HepG2 (cell line): ENCODE measurements around the gene ATRAID. TPM values are rescaled to one million over a fixed set of nuclear protein-coding genes. Genes with fewer than 3 reads are reported as not detected.

ENCODE experiments used
- ATAC-seq: fragments of 200-7000 bp; cut with Tn5 transposase; 3 replicates; pipeline ENCODE4 v1.9.1; 2020; ENCODE audit warnings: mild to moderate bottlenecking, moderate library complexity
- BruUV-seq: library from RNA; stranded (reverse); fragments of 400-500 nt; replicated peaks from 2 replicates; lab custom pipeline; 2021; lab: Mats Ljungman, UMichigan
- CTCF ChIA-PET: fragments of 300-600 bp; formaldehyde crosslinking; extraction: SDS; loops from one replicate; lab custom pipeline; 2021; ENCODE audit warnings: low total read pairs, inconsistent platforms, low intra/inter-chr PET ratio; lab: Yijun Ruan, JAX
- POLR2A ChIA-PET: fragments of 350-600 bp; sonication (Branson Sonifier 250); formaldehyde crosslinking; loops from one replicate; lab custom pipeline; 2020; ENCODE audit warnings: antibody characterized with exemption, inconsistent platforms; lab: Yijun Ruan, JAX
- DNase-seq: peaks from one replicate; pipeline ENCODE4 v3.0.0-alpha.2; 2015; ENCODE audit warnings: low spot score
- FAIRE-seq: peaks from 3 replicates; lab custom pipeline; 2011; peaks lifted over from hg19 to GRCh38; lab: Jason Lieb, UNC
- H2AFZ ChIP-seq: one replicate; pipeline ENCODE4 v1.6.1; 2011; ENCODE audit warnings: low read length, inconsistent platforms
- H3K27ac ChIP-seq: fragments of 300-600 bp; 3 replicates; pipeline ENCODE4 v1.8.0; 2011; ENCODE audit warnings: mixed run types, mild to moderate bottlenecking, mixed read lengths, low read length, inconsistent platforms; ENCODE audit not compliant: insufficient read depth; ENCODE audit errors: extremely low read length
- H3K27me3 ChIP-seq, 2 experiments: fragments of 200-600 bp in 1 of 2; 2 replicates in 1 of 2; 3 replicates in 1 of 2; pipeline versions ENCODE4 v1.6.0 to v1.8.0; 2011; ENCODE audit warnings: low read length in 2 of 2, mild to moderate bottlenecking in 2 of 2, moderate library complexity in 2 of 2, inconsistent platforms in 1 of 2; ENCODE audit not compliant: insufficient read depth in 2 of 2, control insufficient read depth in 1 of 2
- H3K36me3 ChIP-seq, 2 experiments: fragments of 200-600 bp in 1 of 2; replicated peaks in 1 of 2; 2 replicates in 1 of 2; 3 replicates in 1 of 2; pipeline versions ENCODE4 v1.5.1 to v1.8.0; 2011; ENCODE audit warnings: low read length in 2 of 2, inconsistent platforms in 1 of 2; ENCODE audit not compliant: insufficient read depth in 2 of 2, control insufficient read depth in 1 of 2
- H3K4me1 ChIP-seq: 2 replicates; pipeline ENCODE4 v1.5.1; 2012; ENCODE audit warnings: low read length, inconsistent platforms; ENCODE audit not compliant: insufficient read depth
- H3K4me2 ChIP-seq: 2 replicates; pipeline ENCODE4 v1.6.0; 2011; ENCODE audit warnings: low read depth, low read length, inconsistent platforms
- H3K4me3 ChIP-seq, 3 experiments: fragments of 200-600 bp in 1 of 3; sonication (generic), shearing (Covaris generic) in 1 of 3; replicated peaks in 1 of 3; 2 replicates each; pipeline ENCODE4 v1.5.1; 2011 to 2016; ENCODE audit warnings: low read length in 3 of 3, inconsistent platforms in 2 of 3, low read depth in 2 of 3, mild to moderate bottlenecking in 2 of 3, control low read depth in 1 of 3, mixed read lengths in 1 of 3; ENCODE audit not compliant: insufficient read depth in 1 of 3
- H3K79me2 ChIP-seq: one replicate; pipeline ENCODE4 v1.6.1; 2011; ENCODE audit warnings: low read length, inconsistent platforms; ENCODE audit not compliant: insufficient read depth
- H3K9ac ChIP-seq: 2 replicates; pipeline ENCODE4 v1.6.0; 2011; ENCODE audit warnings: mild to moderate bottlenecking, low read depth, low read length, inconsistent platforms; ENCODE audit not compliant: insufficient read depth
- H3K9me3 ChIP-seq: 2 replicates; pipeline ENCODE4 v1.5.1; 2012; ENCODE audit warnings: mild to moderate bottlenecking, low read length
- H4K20me1 ChIP-seq: 2 replicates; pipeline ENCODE4 v1.6.0; 2011; ENCODE audit warnings: inconsistent platforms, mild to moderate bottlenecking, low read length, moderate library complexity; ENCODE audit not compliant: insufficient read depth
- ASH2L ChIP-seq: fragments of 300-600, 200-600 bp; sonication (generic); IDR thresholded peaks from 2 replicates; pipeline ENCODE4 v1.7.0; 2017; ENCODE audit warnings: low read depth, mild to moderate bottlenecking, moderate library complexity, mixed read lengths, low read length; ENCODE audit not compliant: insufficient read length
- BRCA1 ChIP-seq: sonication (generic); formaldehyde crosslinking; IDR thresholded peaks from 2 replicates; pipeline ENCODE4 v1.4.0; 2020; ENCODE audit warnings: missing genetic modification reagents
- CBX5 ChIP-seq: sonication (generic); formaldehyde crosslinking; IDR thresholded peaks from 2 replicates; pipeline ENCODE4 v1.4.0; 2020; ENCODE audit warnings: missing genetic modification reagents, borderline replicate concordance
- DMAP1 ChIP-seq: IDR thresholded peaks from 2 replicates; pipeline ENCODE4 v1.6.1; 2016
- ESRRA ChIP-seq: sonication (generic); formaldehyde crosslinking; IDR thresholded peaks from 2 replicates; pipeline ENCODE4 v1.5.1; 2020; ENCODE audit warnings: mild to moderate bottlenecking, low read depth, missing genetic modification reagents
- FOXK2 ChIP-seq: fragments of 450-650 bp; IDR thresholded peaks from 2 replicates; pipeline ENCODE4 v1.6.1; 2016
- HDAC6 ChIP-seq: fragments of 200-600 bp; sonication (generic); IDR thresholded peaks from 2 replicates; pipeline ENCODE4 v1.7.0; 2017; ENCODE audit warnings: mild to moderate bottlenecking, antibody characterized with exemption, low read length, low read depth
- HNF4A ChIP-seq: sonication (generic); formaldehyde crosslinking; IDR thresholded peaks from 2 replicates; pipeline ENCODE4 v1.4.0; 2020; ENCODE audit warnings: missing genetic modification reagents
- HNF4G ChIP-seq, 2 experiments: sonication (generic) in 1 of 2; formaldehyde crosslinking in 1 of 2; IDR thresholded peaks; 2 replicates each; pipeline versions ENCODE4 v1.4.0 to v1.6.1; 2011 to 2020; ENCODE audit warnings: borderline replicate concordance in 2 of 2, low read depth in 2 of 2, mild to moderate bottlenecking in 2 of 2, low read length in 1 of 2, missing genetic modification reagents in 1 of 2, moderate library complexity in 1 of 2
- HOXA7 ChIP-seq: sonication (generic); formaldehyde crosslinking; IDR thresholded peaks from 2 replicates; pipeline ENCODE4 v1.8.1; 2022; ENCODE audit warnings: mild to moderate bottlenecking, missing genetic modification reagents, moderate library complexity
- MBNL3 ChIP-seq: fragments of 250-450 bp; sonication (Bioruptor Pico); conservative IDR thresholded peaks from 2 replicates; pipeline ENCODE4 v1.8.0; 2022; ENCODE audit warnings: mild to moderate bottlenecking, inconsistent platforms
- NCOA2 ChIP-seq: sonication (generic); formaldehyde crosslinking; IDR thresholded peaks from 2 replicates; pipeline ENCODE4 v1.8.0; 2022; ENCODE audit warnings: inconsistent platforms
- NFKBIZ ChIP-seq: IDR thresholded peaks from 2 replicates; pipeline ENCODE4 v1.6.1; 2018; ENCODE audit warnings: missing genetic modification reagents, missing compliant biosample characterization
- PBX2 ChIP-seq: IDR thresholded peaks from 2 replicates; pipeline ENCODE4 v1.6.1; 2016; ENCODE audit warnings: control low read depth
- THAP11 ChIP-seq: IDR thresholded peaks from 2 replicates; pipeline ENCODE4 v1.6.1; 2016; ENCODE audit warnings: missing biosample characterization, missing genetic modification reagents
- ZKSCAN1 ChIP-seq: fragments of 150-350 bp; IDR thresholded peaks from 2 replicates; pipeline ENCODE4 v1.6.1; 2014; ENCODE audit warnings: low read length
- ZNF12 ChIP-seq: sonication (generic); formaldehyde crosslinking; IDR thresholded peaks from 2 replicates; pipeline ENCODE4 v1.5.0; 2020; ENCODE audit warnings: missing genetic modification reagents
- ZNF260 ChIP-seq: sonication (generic); formaldehyde crosslinking; IDR thresholded peaks from 2 replicates; pipeline ENCODE4 v1.4.0; 2020; ENCODE audit warnings: missing genetic modification reagents, low read depth, mild to moderate bottlenecking, borderline replicate concordance
- ZNF317 ChIP-seq: sonication (generic); formaldehyde crosslinking; IDR thresholded peaks from 2 replicates; pipeline ENCODE4 v1.5.0; 2020; ENCODE audit warnings: mild to moderate bottlenecking, missing genetic modification reagents
- ZNF333 ChIP-seq: sonication (generic); formaldehyde crosslinking; IDR thresholded peaks from 2 replicates; pipeline ENCODE4 v1.4.0; 2020; ENCODE audit warnings: mild to moderate bottlenecking, missing genetic modification reagents, borderline replicate concordance
- ZNF431 ChIP-seq: sonication (generic); formaldehyde crosslinking; IDR thresholded peaks from 2 replicates; pipeline ENCODE4 v1.9.0; 2022; ENCODE audit warnings: missing genetic modification reagents, low read depth, mild to moderate bottlenecking, borderline replicate concordance
- ZNF547 ChIP-seq: sonication (generic); formaldehyde crosslinking; IDR thresholded peaks from 2 replicates; pipeline ENCODE4 v1.5.1; 2020; ENCODE audit warnings: mild to moderate bottlenecking, missing genetic modification reagents
- ZNF629 ChIP-seq: sonication (generic); formaldehyde crosslinking; conservative IDR thresholded peaks from 2 replicates; pipeline ENCODE4 v1.5.0; 2020; ENCODE audit warnings: missing genetic modification reagents
- ZSCAN25 ChIP-seq: sonication (generic); formaldehyde crosslinking; IDR thresholded peaks from 2 replicates; pipeline ENCODE4 v1.8.0; 2022; ENCODE audit warnings: mild to moderate bottlenecking, missing genetic modification reagents
- WGBS: methylation state at CpG from one replicate; pipeline ENCODE4 v1.1.6; 2017; ENCODE audit warnings: low lambda C conversion rate; 5-methylcytosine and 5-hydroxymethylcytosine counted together
- in situ Hi-C: cut with HindIII; loops from 2 replicates; pipeline ENCODE4 v1.10.0; 2017; ENCODE audit warnings: low pct_unique_long_range_greater_than_20kb; ENCODE audit not compliant: extremely low pct_ligation_motif_present
- intact Hi-C: fragments of 100-400 bp; cut with micrococcal nuclease; formaldehyde crosslinking; loops from one replicate; pipeline ENCODE4 v1.10.0; 2022; ENCODE audit not compliant: unreplicated experiment
- polyA plus RNA-seq, 8 experiments: library from polyadenylated mRNA; depleted of rRNA in 3 of 8; stranded (reverse) in 7 of 8; unstranded in 1 of 8; fragments of >200 nt; fragmentation: Illumina TruSeq in 4 of 8; extraction: Trizol in 4 of 8; gene quantifications; 2 replicates each; pipeline versions ENCODE4 v1.2.1 to v1.2.3, GENCODE V29; 2011 to 2016; ENCODE audit warnings: low read depth in 4 of 8, missing spikeins in 1 of 8, mixed read lengths in 1 of 8; ENCODE audit not compliant: insufficient read depth in 1 of 8
- total RNA-seq, 5 experiments: library from RNA; depleted of rRNA; stranded (reverse); fragments of >200 nt; fragmentation: Illumina TruSeq; extraction: Trizol; gene quantifications; 2 replicates each; pipeline ENCODE4 v1.2.3, GENCODE V29; 2016; ENCODE audit warnings: low read depth in 1 of 5

Gene ATRAID
- total and polyA plus RNA-seq, 2 of the 13 experiments (the other 11 are each of a cell fraction or from before 2014, with no cell fraction given) = 207 to 382 TPM

DNA sequence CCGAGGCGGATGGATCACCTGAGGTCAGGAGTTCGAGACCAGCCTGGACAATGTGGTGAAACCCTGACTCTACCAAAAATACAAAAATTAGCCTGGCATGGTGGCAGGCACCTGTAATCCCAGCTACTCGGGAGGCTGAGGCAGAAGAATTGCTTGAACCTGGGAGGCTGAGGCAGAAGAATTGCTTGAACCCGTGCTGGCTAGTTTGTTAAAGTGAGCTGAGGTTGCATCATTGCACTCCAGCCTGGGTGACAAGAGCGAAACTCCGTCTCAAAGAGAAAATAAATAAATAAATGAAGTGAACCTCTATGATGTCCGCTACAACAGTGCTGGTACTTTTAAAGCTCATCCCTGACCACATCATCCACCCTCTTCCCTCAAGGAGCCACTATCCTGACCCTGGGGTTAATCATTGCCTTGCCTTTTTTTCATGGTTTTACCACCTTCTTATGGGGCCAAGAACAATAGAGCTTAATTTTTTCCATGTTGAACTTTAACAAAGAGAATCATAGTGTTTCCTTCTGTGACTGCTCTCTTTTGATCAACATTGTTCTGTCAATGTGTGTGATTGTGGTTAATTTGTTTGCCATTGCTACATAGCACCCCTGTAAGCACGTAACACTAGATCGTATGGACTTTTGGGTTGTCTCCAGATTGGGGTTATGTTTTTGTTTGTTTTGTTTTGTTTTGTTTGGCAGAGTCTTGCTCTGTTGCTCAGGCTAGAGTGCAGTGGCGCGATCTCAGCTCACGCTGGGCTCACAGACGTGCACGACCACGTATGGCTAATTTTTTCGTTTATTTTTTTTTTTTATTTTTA is 17.1 kb upstream of the ATRAID start:
- H3K4me2 ChIP-seq = peak overlapping the region; percentile 48
- no peaks in the 10 kb centered on the region for H3K79me2 ChIP-seq
- FAIRE-seq (no peak), ATAC-seq (peak; percentile 61), DNase-seq (peak; percentile 82)
- ChIA-PET CTCF (no interaction called here), POLR2A (interaction anchor here (0.7 to 1.8 kb wide), 13 partner anchors 9 to 108 kb away, joined by 3 to 13 read pairs (median 4); partner anchors contain the start of genes ABHD1, ATRAID, KHK and PREB)
- in situ Hi-C loops (loop anchor here (5.0 kb wide), 1 partner anchor 97 kb away; no protein-coding TSS in a partner anchor), intact Hi-C loops (loop anchor here (5.0 kb wide), 1 partner anchor 77 kb away; the partner anchor contains the start of gene CGREF1)
- H4K20me1 ChIP-seq = no peaks in the 10 kb centered on the region
- H3K27ac ChIP-seq = peak overlapping the region; percentile 28
- no peak overlapping the region for H2AFZ ChIP-seq
- 36% methylated on average over 17 of the region's 17 CpGs for whole genome bisulfite sequencing
- peak overlapping the region; percentile 6; the same call in 1 of the 2 replicates for H3K9ac ChIP-seq
- H3K36me3 ChIP-seq = peaks cover 0 to 1% of the 10 kb centered on the region in 2 experiments; a peak in 2 of 5 replicates
- peaks cover 35% of the 10 kb centered on the region for H3K4me1 ChIP-seq
- BruUV-seq = no TSS peak
- no peaks in the 10 kb centered on the region for H3K9me3 ChIP-seq
- H3K4me3 ChIP-seq = no peak overlapping the region; a peak in 1 of 6 replicates
- no peaks in the 10 kb centered on the region for H3K27me3 ChIP-seq
- TF ChIP-seq ZNF629 (no peak), HNF4A (CRISPR knock-in tag) (0 out of 2 replicates have a peak, but pooled peaks have one; percentile 23), ZNF12 (no peak; the same call in 1 of the 2 replicates), HDAC6 (no peak), FOXK2 (peak; percentile 72), PBX2 (CRISPR knock-in tag) (no peak), BRCA1 (CRISPR knock-in tag) (no peak), ZSCAN25 (no peak), ZNF333 (peak; percentile 51; the same call in 1 of the 2 replicates), ZNF547 (no peak), ZNF317 (CRISPR knock-in tag) (0 out of 2 replicates have a peak, but pooled peaks have one; percentile 19), HNF4G (IDR thresholded peaks at IDR 0.05; ENCODE audit: borderline replicate concordance, low read depth, low read length) (0 out of 2 replicates have a peak, but pooled peaks have one; percentile 9), HNF4G (CRISPR knock-in tag; IDR thresholded peaks at IDR 0.05; ENCODE audit: borderline replicate concordance, low read depth) (no peak), THAP11 (peak; percentile 12; the same call in 1 of the 2 replicates), NFKBIZ (CRISPR knock-in tag) (no peak), ASH2L (peak; percentile 54), HOXA7 (CRISPR knock-in tag) (no peak), MBNL3 (CRISPR knock-in tag) (no peak), CBX5 (CRISPR knock-in tag) (no peak), DMAP1 (CRISPR knock-in tag) (no peak), ESRRA (CRISPR knock-in tag) (peak; percentile 34; the same call in 1 of the 2 replicates), ZNF431 (CRISPR knock-in tag) (no peak), ZNF260 (CRISPR knock-in tag) (no peak), ZKSCAN1 (no peak), NCOA2 (CRISPR knock-in tag) (peak; percentile 35; the same call in 1 of the 2 replicates)
